SW 1271 (cell line): ENCODE results near the gene DNAJC11.
"Not testable (repeated sequence)": the region's sequence is repeated elsewhere in the genome, so short reads cannot be mapped to it uniquely, and the experiment has no call there.

Source experiments
- DNase-seq, 2 experiments: peaks; one replicate each; lab custom pipeline; 2025; lab: John Stamatoyannopoulos, UW

DNAJC11 gene

GRCh38 chr1:6651909-6652308 lies 49.7 kb downstream of the DNAJC11 start:
- no peak for DNase-seq

DNA sequence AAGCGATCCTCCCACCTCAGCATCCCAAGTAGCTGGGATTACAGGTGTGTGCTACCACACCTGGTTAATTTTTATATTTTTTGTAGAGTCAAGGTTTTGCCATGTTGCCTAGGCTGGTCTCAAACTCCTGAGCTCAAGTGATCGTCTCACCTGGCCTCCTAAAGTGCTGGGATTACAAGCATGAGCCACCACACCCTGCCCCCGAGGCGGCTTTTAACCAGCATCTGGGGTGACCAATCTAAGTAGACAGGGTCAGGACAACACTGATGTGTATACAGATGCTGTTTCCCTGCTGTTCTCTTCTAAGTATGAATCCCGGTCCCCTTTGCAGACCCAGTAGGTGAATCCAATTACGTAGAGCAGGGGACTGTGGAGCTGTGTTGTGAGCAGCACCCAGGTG lies 53.1 kb downstream of the DNAJC11 start:
- DNase-seq: no peak

- DNase-seq: peak in 1 of 2 experiments; percentile 21
Measured at GRCh38 chr1:6646499-6647148, 55.0 kb downstream of the DNAJC11 start.

DNA sequence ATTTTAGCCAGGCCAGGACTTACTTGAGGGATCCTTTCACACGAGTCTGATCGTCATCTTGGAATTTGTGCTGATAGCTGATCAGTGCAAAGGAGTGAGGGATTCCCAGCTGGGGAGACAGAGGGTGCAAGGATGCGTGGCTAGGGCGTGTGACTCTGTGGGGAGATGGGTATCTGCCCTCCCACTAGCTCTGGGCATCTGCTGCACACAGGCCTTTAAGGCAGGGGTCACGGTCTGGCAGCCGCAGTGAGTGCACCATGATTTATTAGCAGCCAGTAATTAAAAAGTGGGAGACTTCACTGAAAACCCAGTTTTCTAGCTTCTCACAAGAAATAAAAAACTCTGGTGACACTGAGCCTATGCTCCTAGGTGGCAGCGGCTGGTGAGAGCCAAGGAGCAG lies 56.6 kb downstream of the DNAJC11 start:
- no peak for DNase-seq

- not testable (repeated sequence) for DNase-seq
Measured at GRCh38 chr1:6640867-6641266, 60.7 kb downstream of the DNAJC11 start.

DNA sequence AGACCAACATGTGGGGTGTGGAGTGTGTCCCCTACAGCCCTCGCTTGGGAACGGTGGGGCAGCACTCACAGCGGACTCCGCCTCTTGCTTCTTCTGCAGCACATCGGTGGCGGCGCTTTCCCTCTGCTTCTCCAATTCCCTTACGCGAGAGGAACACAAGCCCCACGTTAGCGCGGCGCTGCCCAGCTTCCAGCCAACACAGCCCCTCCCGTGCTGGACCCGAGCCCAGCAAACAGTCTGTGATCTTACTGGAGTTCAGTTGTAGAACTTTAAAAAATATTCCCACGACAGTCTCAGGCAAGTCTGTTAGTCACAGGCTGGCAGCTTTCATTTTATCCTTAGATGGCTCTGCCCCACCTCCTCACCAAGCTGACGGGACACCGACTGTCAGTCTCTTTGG lies 63.4 kb downstream of the DNAJC11 start:
- DNase-seq: no peak

DNA sequence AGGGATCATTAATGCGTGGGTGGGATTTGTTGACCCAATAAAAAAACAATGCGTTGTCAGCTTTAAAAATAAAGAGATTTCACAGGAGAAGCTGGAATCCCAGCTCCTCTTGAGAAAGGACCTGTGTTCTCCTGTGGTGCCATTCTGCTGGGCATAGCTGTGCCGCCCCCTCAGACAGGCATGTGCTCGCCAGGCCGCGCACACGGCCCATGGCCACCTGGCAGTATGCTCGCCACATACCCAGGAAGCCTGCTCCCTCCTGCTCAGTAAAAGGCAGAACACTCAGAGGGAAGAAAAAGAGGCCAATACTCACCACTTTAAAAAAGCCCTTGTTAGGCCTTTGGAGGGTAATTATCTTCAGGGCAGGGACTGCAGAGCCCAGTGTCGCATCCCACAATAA lies 63.8 kb downstream of the DNAJC11 start:
- no peak for DNase-seq

- not testable (repeated sequence) for DNase-seq
Measured at GRCh38 chr1:6636778-6637177, 64.8 kb downstream of the DNAJC11 start.

GRCh38 chr1:6635910-6636760 lies 65.5 kb downstream of the DNAJC11 start:
- no peak for DNase-seq

GRCh38 chr1:6635161-6635909 lies 66.3 kb downstream of the DNAJC11 start:
- DNase-seq: no peak

GRCh38 chr1:6634371-6635052 lies 67.1 kb downstream of the DNAJC11 start:
- DNase-seq: no peak

DNA sequence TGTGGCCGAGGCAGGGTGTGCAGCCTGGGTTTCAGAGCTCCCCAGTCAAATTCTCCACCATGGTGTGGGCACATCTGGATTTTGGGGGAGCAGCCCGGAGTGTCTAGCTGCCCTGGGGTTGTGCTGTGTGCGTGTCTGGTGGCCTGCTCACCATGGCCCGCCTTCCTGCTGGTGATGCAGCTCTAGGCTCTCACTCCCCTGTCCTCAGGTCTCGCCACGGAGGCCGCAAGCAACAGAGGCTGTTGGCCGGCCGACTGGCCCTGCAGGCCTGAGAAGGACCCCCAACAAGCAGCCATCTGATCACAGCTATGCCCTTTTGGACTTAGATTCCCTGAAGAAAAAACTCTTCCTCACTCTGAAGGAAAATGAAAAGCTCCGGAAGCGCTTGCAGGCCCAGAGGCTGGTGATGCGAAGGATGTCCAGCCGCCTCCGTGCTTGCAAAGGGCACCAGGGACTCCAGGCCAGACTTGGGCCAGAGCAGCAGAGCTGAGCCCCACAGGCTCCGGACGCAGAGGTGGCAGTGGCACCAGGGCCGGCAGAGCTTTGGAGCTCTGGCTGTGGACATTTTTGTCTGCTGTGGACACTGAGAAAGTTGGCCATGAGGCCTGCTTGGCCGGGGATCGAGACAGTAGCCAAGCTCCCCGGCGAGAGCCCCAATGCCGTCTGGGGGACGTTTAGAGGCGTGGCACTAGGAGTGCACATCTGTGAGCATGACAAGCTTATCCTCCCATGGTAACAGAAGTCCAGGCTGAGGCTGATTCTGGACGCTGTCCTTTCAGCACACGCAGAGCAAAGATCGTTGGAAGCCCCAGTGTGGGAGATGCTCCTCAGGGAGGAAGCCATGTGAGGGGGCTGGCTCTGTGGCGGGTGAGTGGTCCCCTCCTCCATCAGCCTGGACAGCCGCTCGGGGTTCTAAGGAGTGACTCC lies 68.8 kb downstream of the DNAJC11 start:
- DNase-seq: no peak

- DNase-seq: no peak
Measured at GRCh38 chr1:6631058-6631457, 70.6 kb downstream of the DNAJC11 start.

- no peak for DNase-seq
Measured at GRCh38 chr1:6630027-6630426, 71.6 kb downstream of the DNAJC11 start.

GRCh38 chr1:6628971-6629479 lies 72.6 kb downstream of the DNAJC11 start:
- DNase-seq: no peak

GRCh38 chr1:6627841-6628545 lies 73.6 kb downstream of the DNAJC11 start:
- no peak for DNase-seq

DNA sequence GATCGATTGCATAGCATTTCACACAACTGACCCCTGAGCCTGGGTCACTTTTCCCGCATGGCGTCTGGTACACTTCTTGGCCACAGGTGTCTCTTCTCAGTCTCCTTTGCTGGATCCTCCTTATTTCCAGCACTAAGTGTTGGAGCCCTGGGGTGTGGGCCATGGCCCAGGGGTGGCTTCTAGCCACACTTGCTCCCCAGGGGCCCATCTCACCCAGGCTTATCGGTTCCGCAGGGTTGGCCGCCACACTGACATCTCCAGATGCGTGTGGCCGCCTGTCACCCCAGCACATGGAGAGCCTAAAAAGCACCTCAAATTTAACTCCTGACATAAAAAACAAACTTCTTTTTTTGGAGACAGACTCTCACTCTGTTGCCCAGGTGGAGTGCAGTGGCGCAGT lies 74.6 kb downstream of the DNAJC11 start:
- DNase-seq: no peak

- no peak for DNase-seq
Measured at GRCh38 chr1:6625584-6626149, 75.9 kb downstream of the DNAJC11 start.

DNA sequence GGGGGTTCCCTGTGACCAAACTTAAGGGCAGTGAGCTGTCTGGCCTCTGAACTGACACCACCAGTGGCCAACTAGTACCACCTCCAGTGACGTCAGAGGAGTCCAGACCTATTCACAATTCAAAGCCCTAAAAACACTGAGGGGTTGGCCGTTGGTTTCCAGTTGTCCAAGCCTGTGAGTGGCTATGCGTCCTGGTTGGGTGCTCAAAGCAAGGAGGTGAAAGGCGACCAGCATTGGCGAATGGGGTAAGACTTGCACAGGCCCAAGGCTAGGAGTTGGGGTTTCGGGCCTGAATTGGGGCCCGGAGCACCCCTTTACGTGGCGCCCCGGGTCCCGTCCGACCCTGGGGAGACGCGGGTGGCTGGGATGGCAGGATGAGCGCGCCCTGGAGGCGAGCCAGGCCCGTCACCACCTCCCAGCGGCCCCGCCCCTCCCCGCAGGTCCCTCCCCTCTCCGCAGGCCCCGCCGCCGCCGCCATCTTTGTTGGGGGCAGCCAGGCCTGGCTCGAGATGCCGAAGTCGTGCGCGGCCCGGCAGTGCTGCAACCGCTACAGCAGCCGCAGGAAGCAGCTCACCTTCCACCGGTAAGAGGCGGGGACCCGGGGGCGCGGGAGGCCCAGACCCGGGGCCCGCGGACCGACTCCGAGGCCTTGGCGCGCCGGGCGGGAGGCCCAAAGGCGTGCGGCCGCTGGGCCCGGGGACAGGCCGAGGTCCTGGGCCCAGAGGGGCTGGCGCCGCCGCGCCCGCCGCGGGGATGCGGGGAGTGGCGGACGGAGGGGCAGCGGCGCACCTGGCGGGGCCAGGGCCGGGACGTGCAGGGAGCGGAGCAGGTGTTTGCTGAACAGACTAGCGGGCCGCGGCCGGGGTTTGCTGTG lies 76.7 kb downstream of the DNAJC11 start, which contains the start of gene THAP3:
Gene THAP3, plus strand, starts transcription at position 159 of the 874 bp plus-strand sequence. Its CDS starts 351 bp downstream, at position 510.
- peak; percentile 56 to 75 for DNase-seq
